Left lobe of liver (tissue), 2 donors: ENCODE results near the gene DST. TPM values are rescaled to one million over a fixed set of nuclear protein-coding genes. Genes with fewer than 3 reads are reported as not detected.

Experiments used
- ATAC-seq: fragments of 200-7000 bp; cut with Tn5 transposase; one replicate; pipeline ENCODE4 v1.9.1; 2020; ENCODE audit warnings: mild to moderate bottlenecking, moderate library complexity
- DNase-seq: peaks from one replicate; pipeline ENCODE4 v3.0.0-alpha.2; 2020; ENCODE audit warnings: low spot score
- total RNA-seq: library from RNA; stranded (reverse); gene quantifications from one replicate; pipeline ENCODE4 v1.2.1, GENCODE V29; 2021
- donor health status: DM: no; HTN: no; CAD: no; lungs with moderate emphysema.
- donor health status: DM: no; HTN: yes; CAD: no.

DST gene
- 86.5 TPM for total RNA-seq

- ATAC-seq (peak; percentile 83), DNase-seq (no peak)
Measured at GRCh38 chr6:56642366-56643261, at the start of gene DST. DST (minus strand) TSS chr6:56642889.

GRCh38 chr6:56691814-56692213 lies 49.1 kb upstream of the DST start:
- DNase-seq (no peak), ATAC-seq (no peak)

- ATAC-seq: no peak
- no peak for DNase-seq
Measured at GRCh38 chr6:56691286-56691595, 48.6 kb upstream of the DST start.

GRCh38 chr6:56690519-56691285 lies 48.0 kb upstream of the DST start:
- no peak for DNase-seq
- ATAC-seq: peak; percentile 32

GRCh38 chr6:56689663-56690062 lies 47.0 kb upstream of the DST start:
- no peak for DNase-seq
- ATAC-seq: no peak

DNA sequence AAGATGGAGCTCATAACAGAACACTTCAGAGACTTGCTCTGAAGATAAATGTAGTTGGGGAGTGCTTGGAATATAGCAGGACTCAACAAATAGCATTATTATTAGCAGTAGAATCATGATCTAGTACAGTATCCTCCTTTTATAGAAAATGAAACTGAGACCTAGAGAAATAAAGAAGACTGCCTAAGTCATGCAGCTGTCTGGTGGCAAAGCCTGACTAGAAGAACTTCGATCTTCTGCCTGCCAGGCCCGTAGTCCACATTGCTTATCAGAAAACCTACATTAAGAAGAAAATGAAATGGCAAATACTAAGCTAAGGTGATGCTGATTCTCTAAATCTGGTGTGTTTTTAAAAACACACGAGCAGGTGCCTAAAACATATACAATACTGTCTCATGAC lies 46.4 kb upstream of the DST start:
- no peak for ATAC-seq
- DNase-seq: no peak

DNA sequence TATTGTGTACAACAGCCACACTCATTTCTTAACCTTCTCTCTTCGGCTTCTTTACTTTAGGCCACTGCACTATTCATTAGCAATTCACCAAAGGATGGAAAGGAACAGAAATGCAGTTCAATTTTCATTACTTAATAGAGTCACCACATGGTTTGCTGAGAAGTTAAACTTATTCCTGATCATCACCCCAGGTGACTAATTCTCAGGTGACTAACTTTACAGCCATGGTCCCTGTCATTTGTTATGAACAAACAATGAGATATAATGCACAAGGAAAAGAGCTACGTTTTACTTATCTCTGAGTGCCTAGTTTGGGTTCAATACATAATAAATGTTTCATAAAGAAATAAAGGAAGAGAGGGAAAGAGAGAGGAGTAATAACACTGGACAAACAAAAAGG lies 45.8 kb upstream of the DST start:
- ATAC-seq: no peak
- no peak for DNase-seq

DNA sequence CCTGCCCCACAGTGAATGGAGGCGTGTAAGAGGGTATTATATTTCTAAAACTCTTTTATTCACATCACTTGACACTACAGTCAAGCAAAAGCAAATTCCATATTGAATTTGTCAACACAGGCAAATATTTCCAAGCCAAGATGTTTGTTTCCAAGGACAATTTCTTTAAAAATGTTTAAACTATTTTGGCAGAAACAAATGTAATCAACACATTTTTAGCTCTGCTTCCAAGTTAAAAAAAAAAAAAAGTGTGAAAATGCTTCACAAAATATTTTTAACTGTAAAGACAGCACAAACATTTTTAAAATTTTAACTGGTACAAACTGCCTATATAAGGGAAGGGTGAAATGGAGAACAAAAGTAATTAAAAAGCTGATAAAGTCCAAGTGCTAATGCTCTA lies 44.9 kb upstream of the DST start:
- ATAC-seq: no peak
- DNase-seq: no peak

DNA sequence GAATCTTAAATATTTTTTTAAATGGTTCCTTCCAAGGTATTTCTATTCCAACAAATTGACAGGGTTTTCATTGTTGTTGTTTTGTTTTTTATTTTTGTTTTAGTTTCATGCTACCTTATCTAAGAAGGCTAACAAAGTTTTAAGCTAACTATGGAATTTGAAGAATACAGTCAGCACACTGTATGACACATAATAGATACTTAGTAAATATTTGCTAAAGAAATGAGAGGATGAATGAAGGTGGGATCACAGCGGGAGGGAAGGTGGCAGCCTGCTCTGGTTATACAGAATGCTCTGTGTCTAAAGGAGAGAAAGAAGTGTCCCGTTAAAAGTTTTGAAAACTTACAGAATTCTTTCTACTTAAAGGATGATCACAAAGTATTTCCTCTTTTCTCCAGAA lies 43.7 kb upstream of the DST start:
- DNase-seq: no peak
- ATAC-seq: no peak

GRCh38 chr6:56685994-56686393 lies 43.3 kb upstream of the DST start:
- ATAC-seq: no peak

DNA sequence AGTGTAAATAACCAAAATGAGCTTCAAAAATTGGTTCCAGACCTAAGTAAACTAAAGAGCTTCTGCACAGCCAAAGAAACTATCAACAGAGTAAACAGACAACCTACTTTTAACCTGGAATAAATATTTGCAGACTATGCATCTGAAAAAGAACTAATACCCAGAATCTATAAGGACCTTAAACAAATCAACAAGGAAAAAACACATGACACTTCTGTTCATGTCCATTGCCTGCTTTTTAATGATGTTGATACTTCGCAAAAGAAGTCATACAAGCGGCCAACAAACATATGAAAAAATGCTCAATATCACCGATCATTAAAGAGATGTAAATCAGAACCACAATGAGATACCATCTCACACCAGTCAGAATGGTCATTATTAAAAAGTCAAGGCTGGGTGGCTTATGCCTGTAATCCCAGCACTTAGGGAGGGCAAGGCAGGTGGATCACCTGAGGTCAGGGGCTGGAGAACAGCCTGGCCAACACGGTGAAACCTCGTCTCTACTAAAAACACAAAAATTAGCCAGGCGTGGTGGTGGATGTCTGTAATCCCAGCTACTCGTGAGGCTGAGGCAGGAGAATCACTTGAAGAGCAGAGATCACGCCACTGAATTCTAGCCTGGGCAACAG lies 42.5 kb upstream of the DST start:
- DNase-seq (no peak), ATAC-seq (peak; percentile 69)

More at GRCh38 chr6:56685994-56686393, 43.3 kb upstream of the DST start:
- no peak for DNase-seq

- peak; percentile 31 for ATAC-seq
- no peak for DNase-seq
Measured at GRCh38 chr6:56684342-56685101, 41.8 kb upstream of the DST start.

DNA sequence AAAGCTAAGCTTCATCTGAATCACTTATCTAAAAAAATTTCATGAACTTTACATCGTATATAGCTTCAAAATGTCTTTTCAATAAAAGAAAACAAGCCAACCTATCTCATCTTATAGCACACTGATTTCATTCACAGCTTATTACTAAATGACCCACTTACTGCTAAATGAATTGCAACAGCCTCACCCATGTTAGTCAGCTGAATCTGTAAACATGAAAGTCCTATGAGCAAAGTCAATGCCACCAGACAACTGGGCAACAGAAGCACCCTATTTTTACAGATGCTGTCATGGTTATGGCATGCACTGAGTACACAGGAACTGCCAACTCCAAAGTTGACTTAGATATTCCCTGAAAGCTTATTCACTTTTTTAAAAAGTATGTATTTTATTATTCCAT lies 41.2 kb upstream of the DST start:
- peak; percentile 61 for DNase-seq
- ATAC-seq: peak; percentile 84

DNA sequence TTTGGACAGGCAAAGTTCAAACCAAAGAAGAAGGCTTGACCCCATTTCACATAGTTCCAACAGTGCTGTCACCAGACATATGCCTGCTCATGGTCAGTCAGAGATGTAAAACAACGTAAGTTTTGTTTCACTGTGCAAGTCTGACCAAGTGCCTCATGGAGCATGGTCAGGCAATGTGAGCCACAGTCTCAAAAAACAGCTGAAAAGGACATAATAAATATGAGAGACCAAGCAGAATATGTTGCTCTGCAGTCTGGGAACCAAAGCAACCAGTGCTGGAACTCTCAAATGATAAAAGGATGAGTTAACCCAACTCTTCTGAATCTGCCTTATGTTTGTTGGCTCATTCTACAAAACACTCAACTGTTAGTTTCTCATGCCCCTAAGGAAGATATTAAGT lies 39.9 kb upstream of the DST start:
- ATAC-seq (no peak), DNase-seq (no peak)

- ATAC-seq (no peak), DNase-seq (no peak)
Measured at GRCh38 chr6:56677559-56677958, 34.9 kb upstream of the DST start.

- ATAC-seq (peak; percentile 75), DNase-seq (no peak)
Measured at GRCh38 chr6:56671651-56672461, 29.2 kb upstream of the DST start.

DNA sequence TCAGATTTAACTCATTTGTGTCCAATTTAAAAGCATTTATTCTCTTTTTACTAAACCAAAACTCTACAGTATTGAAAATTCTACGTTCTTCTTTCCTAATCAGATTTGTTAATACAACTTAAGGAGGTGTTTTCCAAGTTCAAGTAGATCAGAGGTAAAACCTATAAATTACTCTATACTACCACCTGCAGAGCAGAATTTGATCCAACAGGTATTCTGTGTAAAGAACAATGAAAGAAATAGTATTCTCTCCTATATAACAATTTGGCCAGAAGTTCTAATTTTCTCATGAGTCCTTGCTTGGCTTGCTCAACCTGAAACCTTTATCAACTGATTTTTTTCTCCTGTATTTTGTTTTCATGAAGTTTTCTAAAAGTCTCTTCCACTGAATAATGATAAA lies 28.5 kb upstream of the DST start:
- ATAC-seq (no peak), DNase-seq (no peak)

GRCh38 chr6:56669041-56669440 lies 26.4 kb upstream of the DST start:
- DNase-seq: no peak
- no peak for ATAC-seq

DNA sequence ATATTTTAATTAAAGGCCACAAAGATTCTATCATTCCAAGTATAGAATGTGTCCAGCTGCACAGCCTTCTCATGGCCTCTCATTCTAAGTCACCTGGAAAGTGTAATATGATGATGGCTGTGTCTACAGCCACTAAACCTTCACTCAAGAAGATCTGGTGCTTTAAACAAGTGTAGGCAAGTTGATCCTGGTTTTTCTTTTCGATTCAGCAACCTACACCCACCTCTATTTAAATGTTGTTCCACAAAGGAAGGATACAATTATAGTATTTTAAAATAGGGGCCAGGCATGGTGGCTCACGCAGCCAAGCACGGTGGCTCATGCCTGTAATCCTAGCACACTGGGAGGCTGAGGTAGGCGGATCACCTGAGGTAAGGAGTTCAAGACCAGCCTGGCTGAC lies 25.5 kb upstream of the DST start:
- no peak for DNase-seq
- no peak for ATAC-seq

GRCh38 chr6:56667336-56667735 lies 24.6 kb upstream of the DST start:
- no peak for ATAC-seq
- DNase-seq: no peak
